Embryonic facial prominence (tissue), 1 donor: ENCODE results near the gene CCDC177.

ENCODE experiments used
- DNase-seq: peaks from one replicate; pipeline ENCODE4 v3.0.0-alpha.2; 2016; ENCODE audit errors: extremely low spot score

Gene CCDC177

GRCh38 chr14:69569859-69570258 lies 4.8 kb downstream of the CCDC177 start:
- no peak for DNase-seq

DNA sequence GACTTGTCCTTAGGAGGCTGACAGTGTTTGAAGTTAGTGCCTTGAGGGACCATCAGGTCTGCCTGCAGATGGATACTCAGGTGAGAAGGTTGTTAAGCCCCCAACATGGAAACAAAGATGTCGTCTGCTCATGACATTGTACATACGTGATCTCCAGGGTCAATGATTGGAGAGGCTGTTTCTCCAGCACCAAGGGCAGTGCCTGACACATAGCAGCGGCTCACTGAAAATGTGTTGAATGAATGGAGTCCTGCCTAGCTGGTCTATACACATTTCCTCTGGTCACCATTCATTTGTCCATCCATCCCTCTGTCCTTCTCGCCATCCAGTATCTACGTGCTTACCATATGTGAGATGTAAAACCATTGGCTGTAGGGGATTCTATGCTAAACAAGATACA lies 7.1 kb downstream of the CCDC177 start:
- DNase-seq, result no peak

DNA sequence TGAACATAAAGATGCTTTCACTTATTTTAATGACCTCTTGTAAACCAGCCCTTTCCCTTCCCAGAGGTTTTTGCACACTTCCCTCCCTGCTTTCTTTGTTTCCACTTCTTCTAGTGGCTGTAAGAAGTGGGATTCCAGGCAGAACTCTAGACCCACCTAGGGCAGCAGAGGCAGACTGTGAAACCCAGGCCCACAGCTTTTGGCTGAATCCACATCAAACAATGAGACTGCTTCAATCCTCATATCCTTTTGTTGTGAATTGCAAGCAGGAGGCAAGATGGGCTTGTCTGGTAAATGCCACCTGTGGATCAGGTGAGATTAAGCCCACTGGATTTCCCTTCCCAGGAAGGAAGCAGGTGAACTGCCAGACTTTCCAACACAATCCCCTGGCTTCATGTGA lies 12.8 kb downstream of the CCDC177 start:
- no peak for DNase-seq

DNA sequence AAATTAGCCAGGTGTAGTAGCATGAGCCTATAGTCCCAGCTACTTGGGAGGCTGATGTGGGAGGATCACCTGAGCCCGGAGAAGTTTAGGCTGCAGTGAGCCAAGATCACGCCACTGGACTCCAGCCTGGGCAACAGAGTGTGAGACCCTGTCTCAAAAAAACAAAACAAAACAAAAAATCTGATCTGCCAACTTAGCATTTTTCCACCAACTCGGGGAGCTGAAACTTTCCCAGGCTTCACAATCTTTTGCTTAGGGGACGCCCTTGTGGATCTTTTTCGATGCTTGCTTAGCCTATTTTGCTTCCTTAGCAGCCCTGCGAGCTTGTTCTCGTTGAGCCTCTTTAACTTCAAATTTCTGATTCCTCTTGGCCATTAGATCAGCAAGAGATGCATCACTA lies 13.8 kb downstream of the CCDC177 start:
- no peak for DNase-seq

GRCh38 chr14:69559581-69560011 lies 15.1 kb downstream of the CCDC177 start:
- peak; percentile 22 for DNase-seq

GRCh38 chr14:69558774-69559173 lies 15.9 kb downstream of the CCDC177 start:
- DNase-seq, result no peak

DNA sequence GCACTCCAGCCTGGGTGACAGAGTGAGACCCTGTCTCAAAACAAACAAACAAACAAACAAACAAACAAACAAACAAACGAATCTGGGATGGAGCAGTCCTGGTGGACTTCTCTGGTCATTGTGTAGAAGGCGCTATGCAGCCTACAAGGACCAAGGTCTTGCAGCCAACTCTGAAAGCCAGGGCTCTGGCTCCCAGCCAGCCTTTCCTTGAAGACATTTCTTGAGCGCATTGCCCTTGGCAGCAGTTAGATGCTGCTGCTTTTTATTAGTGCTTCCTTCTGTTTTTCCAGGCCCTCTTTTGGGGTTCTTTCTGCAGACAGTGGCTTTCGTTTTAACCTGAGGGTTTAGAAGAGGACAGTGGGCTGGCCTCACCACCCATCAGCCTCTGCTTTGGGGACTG lies 20.2 kb downstream of the CCDC177 start:
- no peak for DNase-seq

DNA sequence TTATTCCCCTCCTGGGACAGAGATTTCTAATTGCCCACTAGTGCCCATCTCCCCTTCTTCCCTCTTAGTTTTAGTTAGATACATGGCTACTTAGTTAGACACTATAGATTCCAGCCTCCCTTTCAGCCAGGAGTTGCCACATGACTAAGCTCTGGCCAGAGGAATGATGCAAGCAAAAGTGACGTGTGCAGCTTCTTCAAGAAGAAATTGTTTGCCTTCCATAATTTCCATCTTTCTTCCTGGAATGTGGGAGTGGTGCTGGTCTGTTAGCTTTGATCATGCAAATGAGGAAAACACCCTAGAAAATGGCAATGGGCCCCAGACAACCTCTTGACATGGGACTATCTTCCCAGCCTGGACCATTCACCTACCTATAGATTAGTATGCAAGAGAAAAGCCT lies 21.4 kb downstream of the CCDC177 start:
- DNase-seq, result no peak

GRCh38 chr14:69551511-69551910 lies 23.2 kb downstream of the CCDC177 start:
- DNase-seq, result no peak

DNA sequence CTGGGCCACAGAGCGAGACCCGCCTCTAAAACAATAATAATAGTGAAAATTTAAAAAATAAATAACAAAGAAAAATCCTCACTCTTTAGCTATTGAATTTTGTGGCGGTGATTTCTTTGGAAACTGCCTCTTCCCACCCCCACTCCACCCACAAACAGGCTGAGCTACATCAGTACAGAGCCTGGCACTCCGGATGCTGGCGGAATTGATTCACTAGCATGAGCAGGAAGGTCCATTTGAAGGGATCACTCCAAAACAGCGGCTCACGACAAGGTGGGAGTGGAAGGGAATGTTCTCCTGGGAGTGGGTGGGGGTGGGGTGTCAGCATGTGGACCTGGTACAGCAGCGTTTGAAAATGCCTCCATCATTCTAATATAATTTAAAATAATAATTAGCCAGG lies 26.1 kb downstream of the CCDC177 start:
- DNase-seq, result no peak

GRCh38 chr14:69547701-69548348 lies 26.8 kb downstream of the CCDC177 start:
- DNase-seq, result peak; percentile 42

GRCh38 chr14:69543341-69544115 lies 31.1 kb downstream of the CCDC177 start:
- no peak for DNase-seq

- DNase-seq, result no peak
These were observed 32.4 kb downstream of the CCDC177 start for GRCh38 chr14:69542311-69542710.

- no peak for DNase-seq
These were observed 33.9 kb downstream of the CCDC177 start for GRCh38 chr14:69540654-69541335.

- no peak for DNase-seq
These were observed 34.9 kb downstream of the CCDC177 start for GRCh38 chr14:69539631-69540410.

DNA sequence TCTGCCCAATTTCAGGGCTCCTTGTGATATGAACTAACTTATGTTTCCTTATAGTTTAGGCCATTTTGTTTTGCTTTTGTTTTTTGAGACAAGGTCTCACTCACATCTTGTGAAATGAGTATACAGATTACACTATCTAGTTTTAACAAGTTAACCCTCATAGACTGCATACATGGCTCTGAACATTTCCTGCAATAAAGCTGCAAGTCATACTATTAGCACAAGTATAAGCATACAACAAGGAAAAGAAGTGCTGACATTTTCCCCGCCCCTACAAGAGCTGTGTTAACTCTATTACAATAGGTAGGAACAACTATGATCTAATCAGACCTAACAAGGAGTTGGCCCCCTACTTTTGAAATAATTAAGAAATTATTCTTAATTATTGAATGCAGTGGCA lies 35.9 kb downstream of the CCDC177 start:
- DNase-seq, result no peak

DNA sequence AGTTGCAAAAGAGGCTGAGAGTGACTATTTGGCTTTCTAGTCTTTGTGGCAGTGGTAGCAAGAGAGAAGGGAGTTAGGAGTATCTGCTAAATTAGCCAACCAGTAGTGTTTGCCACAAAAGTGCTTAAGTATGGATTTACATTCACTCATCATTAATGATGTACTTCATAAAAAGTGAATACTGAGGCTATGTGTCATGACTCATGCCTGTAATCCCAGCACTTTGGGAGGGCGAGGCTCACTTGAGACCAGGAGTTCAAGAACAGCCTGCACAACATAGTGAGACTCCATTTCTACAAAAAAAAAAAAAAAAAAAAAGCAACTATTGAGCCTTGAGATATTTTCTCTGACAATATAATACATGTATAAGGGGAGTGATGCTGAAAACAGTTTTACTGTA lies 36.8 kb downstream of the CCDC177 start:
- no peak for DNase-seq

- no peak for DNase-seq
These were observed 37.7 kb downstream of the CCDC177 start for GRCh38 chr14:69536971-69537370.

DNA sequence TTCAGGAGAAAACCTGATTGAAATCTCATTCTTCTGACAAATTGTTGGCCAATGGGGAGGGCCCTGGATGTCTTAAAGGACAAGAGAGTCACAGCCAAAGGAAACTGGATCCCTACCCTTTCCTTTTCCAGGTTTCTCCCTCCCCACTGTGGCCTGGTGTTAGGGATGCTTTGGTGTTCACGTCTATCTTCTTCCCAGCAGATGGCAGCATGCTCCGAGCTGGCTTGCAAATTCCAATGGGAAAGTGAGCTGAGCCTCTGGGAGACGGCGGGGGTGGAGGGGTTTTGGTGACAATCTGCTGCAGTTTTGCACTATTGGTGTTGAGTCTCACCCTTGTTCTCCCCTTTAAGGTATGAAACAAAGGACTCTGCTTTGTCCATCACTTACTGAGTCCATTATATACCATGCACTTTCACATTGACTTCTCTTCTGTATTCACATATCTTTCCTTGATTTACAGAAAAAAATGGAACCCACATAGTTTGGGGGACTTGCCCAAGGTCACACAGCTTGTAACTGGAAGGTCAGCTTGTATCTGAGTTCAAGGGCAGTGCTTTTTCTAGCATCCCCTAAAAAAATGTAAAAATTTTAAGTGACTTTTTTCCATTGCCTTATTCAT lies 39.3 kb downstream of the CCDC177 start:
- DNase-seq, result no peak

GRCh38 chr14:69532561-69533340 lies 41.9 kb downstream of the CCDC177 start:
- no peak for DNase-seq

DNA sequence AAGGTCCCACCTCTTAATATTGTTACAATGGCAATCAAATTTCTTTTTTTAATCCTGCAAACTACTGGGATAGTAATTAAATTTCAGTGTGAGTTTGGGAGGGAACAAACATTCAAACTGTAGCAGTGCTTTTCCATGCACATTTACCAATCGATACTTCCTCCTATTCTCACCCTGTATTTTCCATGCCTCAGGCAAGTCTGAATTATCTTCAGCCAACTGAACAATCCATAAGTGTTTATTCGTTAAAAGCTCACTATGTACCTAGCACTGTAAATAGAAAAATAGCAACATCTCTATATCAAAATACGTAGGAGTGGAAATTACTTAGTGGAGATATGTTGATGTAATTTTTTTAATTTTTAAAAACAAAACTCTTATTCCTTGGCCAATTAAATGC lies 43.5 kb downstream of the CCDC177 start:
- no peak for DNase-seq
